Panc1 (cell line): ENCODE results near the gene TMEM91. TPM values are rescaled to one million over a fixed set of nuclear protein-coding genes. Genes with fewer than 3 reads are reported as not detected.

ENCODE experiments used
- ATAC-seq: fragments of 200-7000 bp; cut with Tn5 transposase; 2 replicates; pipeline ENCODE4 v1.9.1; 2020; ENCODE audit warnings: mild to moderate bottlenecking, moderate library complexity
- BruUV-seq: library from RNA; stranded (reverse); fragments of 400-500 nt; replicated peaks from 2 replicates; lab custom pipeline; 2021; lab: Mats Ljungman, UMichigan
- CTCF ChIA-PET: fragments of 300-600 bp; sonication (Branson Sonifier 250); formaldehyde crosslinking; loops from one replicate; lab custom pipeline; 2022; ENCODE audit warnings: antibody characterized with exemption; lab: Charles Lee
- POLR2A ChIA-PET: fragments of 300-600 bp; sonication (Branson Sonifier 250); formaldehyde crosslinking; loops from one replicate; lab custom pipeline; 2022; ENCODE audit warnings: antibody characterized with exemption; lab: Charles Lee
- DNase-seq: peaks from one replicate; pipeline ENCODE4 v3.0.0-alpha.2; 2010; ENCODE audit warnings: low read depth, low spot score
- H3K27ac ChIP-seq: 2 replicates; pipeline ENCODE4 v1.5.1; 2011; ENCODE audit warnings: mild to moderate bottlenecking, low read length, inconsistent platforms
- H3K27me3 ChIP-seq: fragments of 200-500 bp; sonication (Bioruptor generic); 2 replicates; pipeline ENCODE4 v1.6.0; 2014; ENCODE audit warnings: low read length, inconsistent platforms; ENCODE audit not compliant: control insufficient read depth, insufficient read depth
- H3K36me3 ChIP-seq: fragments of 200-500 bp; sonication (Bioruptor generic); 2 replicates; pipeline ENCODE4 v1.5.1; 2014; ENCODE audit warnings: inconsistent platforms, mild to moderate bottlenecking, low read length, moderate library complexity; ENCODE audit not compliant: control insufficient read depth, insufficient read depth
- H3K4me1 ChIP-seq: 2 replicates; pipeline ENCODE4 v1.5.1; 2011; ENCODE audit warnings: inconsistent platforms, mild to moderate bottlenecking, low read length, moderate library complexity; ENCODE audit not compliant: control insufficient read depth, insufficient read depth
- H3K4me3 ChIP-seq, 2 experiments: 2 replicates each; pipeline ENCODE4 v1.5.1; 2011 to 2012; ENCODE audit warnings: low read depth in 2 of 2, low read length in 2 of 2, mild to moderate bottlenecking in 2 of 2, inconsistent platforms in 1 of 2, moderate library complexity in 1 of 2
- H3K9me3 ChIP-seq: fragments of 200-500 bp; sonication (Bioruptor generic); 2 replicates; pipeline ENCODE4 v1.5.1; 2014; ENCODE audit warnings: low read depth, mild to moderate bottlenecking, inconsistent platforms, low read length, moderate library complexity; ENCODE audit not compliant: control insufficient read depth, insufficient read depth
- CTCF ChIP-seq: fragments of 450-650 bp; IDR thresholded peaks from 2 replicates; pipeline ENCODE4 v1.5.1; 2017; ENCODE audit warnings: mild to moderate bottlenecking
- POLR2AphosphoS5 ChIP-seq: IDR thresholded peaks from 2 replicates; pipeline ENCODE4 v1.6.1; 2012; ENCODE audit warnings: mild to moderate bottlenecking, low read depth, low read length, moderate library complexity
- REST ChIP-seq, 2 experiments: IDR thresholded peaks; 2 replicates each; pipeline ENCODE4 v1.6.1; 2011 to 2012; ENCODE audit warnings: low read depth in 2 of 2, control low read depth in 1 of 2, low read length in 1 of 2, mild to moderate bottlenecking in 1 of 2, moderate library complexity in 1 of 2; ENCODE audit not compliant: insufficient read depth in 1 of 2
- SIN3A ChIP-seq: IDR thresholded peaks from 2 replicates; pipeline ENCODE4 v1.6.1; 2012; ENCODE audit warnings: low read depth, mild to moderate bottlenecking, low read length, moderate library complexity, borderline replicate concordance; ENCODE audit not compliant: insufficient read depth
- TCF7L2 ChIP-seq: IDR thresholded peaks from 2 replicates; pipeline ENCODE4 v1.6.1; 2011; ENCODE audit warnings: mild to moderate bottlenecking, low read depth, low read length, inconsistent platforms
- in situ Hi-C: cut with HindIII; loops from 2 replicates; pipeline ENCODE4 v1.10.0; 2016; ENCODE audit warnings: low sequenced_read_pairs, low pct_unique_long_range_greater_than_20kb
- intact Hi-C: fragments of 100-400 bp; cut with micrococcal nuclease; formaldehyde crosslinking; loops from one replicate; pipeline ENCODE4 v1.10.0; 2022; ENCODE audit not compliant: unreplicated experiment
- total RNA-seq: library from RNA; stranded (reverse); gene quantifications from one replicate; pipeline ENCODE4 v1.2.1, GENCODE V29; 2021; ENCODE audit not compliant: unreplicated experiment

Gene TMEM91
- total RNA-seq, 1 experiment from 2014 or later = 4.4 TPM

GRCh38 chr19:41398050-41398418, 21.7 kb downstream of the TMEM91 start:
- Histone ChIP-seq H3K36me3 (peaks cover 8% of the 10 kb centered on the region; the same call in 1 of the 2 replicates), H3K27me3 (no peaks in the 10 kb centered on the region), H3K4me1 (no peaks in the 10 kb centered on the region), H3K4me3 (peak overlapping the region; percentile 91 to 100), H3K27ac (peak overlapping the region; percentile 96), H3K9me3 (no peaks in the 10 kb centered on the region)
- no peak for DNase-seq
- POLR2A ChIA-PET = no interaction called here
- in situ Hi-C loops = no loop called here
- TF ChIP-seq SIN3A = no peak
- TF ChIP-seq POLR2AphosphoS5 = no peak
- no peak for TF ChIP-seq REST (IDR thresholded peaks at IDR 0.05; ENCODE audit: insufficient read depth in 1 of 2, low read depth in 2 of 2, low read length in 1 of 2)
- TF ChIP-seq TCF7L2 = no peak
- TF ChIP-seq CTCF = no peak
- CTCF ChIA-PET = no interaction called here
- BruUV-seq = no TSS peak
- intact Hi-C loops = no loop called here
- ATAC-seq = no peak

DNA sequence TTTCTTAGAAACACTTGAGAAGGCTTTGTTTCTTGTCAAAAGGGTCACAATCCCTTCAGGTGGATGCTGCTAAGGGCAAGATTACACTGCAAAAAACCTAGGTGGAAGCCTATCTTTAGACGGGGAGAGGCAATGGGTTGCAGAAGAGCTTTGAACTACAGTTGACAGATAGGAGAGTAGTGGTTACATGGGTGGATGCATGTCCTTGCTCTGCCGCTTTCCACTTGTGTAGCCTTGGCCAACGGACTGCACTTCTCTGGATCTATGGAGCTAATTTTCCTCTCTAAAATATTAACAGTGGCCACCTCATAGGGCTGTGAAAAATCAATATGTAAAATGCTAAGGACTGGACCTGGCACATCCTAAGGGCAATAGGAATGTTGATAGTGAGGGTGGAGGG, 22.3 kb downstream of the TMEM91 start:
- intact Hi-C loops = no loop called here
- CTCF ChIA-PET = no interaction called here
- TF ChIP-seq TCF7L2 (no peak), REST (IDR thresholded peaks at IDR 0.05; ENCODE audit: insufficient read depth in 1 of 2, low read depth in 2 of 2, low read length in 1 of 2) (no peak), POLR2AphosphoS5 (no peak), CTCF (no peak), SIN3A (no peak)
- Histone ChIP-seq H3K9me3 (no peaks in the 10 kb centered on the region), H3K4me3 (peak overlapping the region; percentile 91 to 100), H3K27ac (peak overlapping the region; percentile 96), H3K4me1 (no peaks in the 10 kb centered on the region), H3K36me3 (peaks cover 8% of the 10 kb centered on the region; the same call in 1 of the 2 replicates), H3K27me3 (no peaks in the 10 kb centered on the region)
- POLR2A ChIA-PET = no interaction called here
- no peak for DNase-seq
- BruUV-seq = no TSS peak
- no peak for ATAC-seq
- in situ Hi-C loops = no loop called here
